HepG2 (cell line): Measurements from ENCODE around the gene CHID1. TPM values are rescaled to one million over a fixed set of nuclear protein-coding genes. Genes with fewer than 3 reads are reported as not detected.

Source experiments
- ATF7 ChIP-seq, 2 experiments: fragments of 450-650 bp in 1 of 2; sonication (generic) in 1 of 2; formaldehyde crosslinking in 1 of 2; IDR thresholded peaks; 2 replicates each; pipeline versions ENCODE4 v1.4.0 to v1.6.1; 2016 to 2020; ENCODE audit warnings: antibody characterized with exemption in 1 of 2, mild to moderate bottlenecking in 1 of 2, missing genetic modification reagents in 1 of 2
- MAF1 ChIP-seq: sonication (generic); formaldehyde crosslinking; IDR thresholded peaks from 2 replicates; pipeline ENCODE4 v1.5.0; 2020; ENCODE audit warnings: missing genetic modification reagents, borderline replicate concordance
- MYC ChIP-seq: sonication (generic); formaldehyde crosslinking; IDR thresholded peaks from 2 replicates; pipeline ENCODE4 v1.9.0; 2021; ENCODE audit warnings: missing genetic modification reagents, borderline replicate concordance
- NFRKB ChIP-seq: fragments of 450-650 bp; IDR thresholded peaks from 2 replicates; pipeline ENCODE4 v1.6.1; 2017
- NR3C1 ChIP-seq: sonication (generic); formaldehyde crosslinking; IDR thresholded peaks from 2 replicates; pipeline ENCODE4 v1.4.0; 2020; ENCODE audit warnings: missing genetic modification reagents
- PCBP1 ChIP-seq: fragments of 200-400 bp; formaldehyde crosslinking; IDR thresholded peaks from 2 replicates; pipeline ENCODE4 v1.6.1; 2017; ENCODE audit warnings: mild to moderate bottlenecking, low read depth, low read length, borderline replicate concordance
- PITX1 ChIP-seq: sonication (generic); formaldehyde crosslinking; IDR thresholded peaks from 2 replicates; pipeline ENCODE4 v1.5.1; 2020; ENCODE audit warnings: mild to moderate bottlenecking, missing genetic modification reagents
- RBM39 ChIP-seq: fragments of 200-400 bp; formaldehyde crosslinking; IDR thresholded peaks from one replicate; pipeline ENCODE4 v1.6.1; 2018; ENCODE audit warnings: antibody characterized with exemption, mild to moderate bottlenecking, low read depth, low read length; ENCODE audit not compliant: poor library complexity, severe bottlenecking
- SAP130 ChIP-seq: IDR thresholded peaks from 2 replicates; pipeline ENCODE4 v1.6.1; 2016; ENCODE audit warnings: low read depth
- SIN3A ChIP-seq: IDR thresholded peaks from 2 replicates; pipeline ENCODE4 v1.6.1; 2011; ENCODE audit warnings: low read depth, mild to moderate bottlenecking, control low read depth, low read length, borderline replicate concordance
- SOX6 ChIP-seq, 2 experiments: fragments of 450-650 bp in 1 of 2; sonication (generic) in 1 of 2; formaldehyde crosslinking in 1 of 2; IDR thresholded peaks; 2 replicates each; pipeline versions ENCODE4 v1.4.0 to v1.6.1; 2017 to 2020; ENCODE audit warnings: antibody characterized with exemption in 1 of 2, mild to moderate bottlenecking in 1 of 2, missing genetic modification reagents in 1 of 2
- TBL1XR1 ChIP-seq: fragments of 150-350 bp; IDR thresholded peaks from 2 replicates; pipeline ENCODE4 v1.6.1; 2014; ENCODE audit warnings: borderline replicate concordance, low read length; ENCODE audit not compliant: partially characterized antibody
- ZEB1 ChIP-seq: IDR thresholded peaks from 2 replicates; pipeline ENCODE4 v1.6.1; 2012; ENCODE audit warnings: mild to moderate bottlenecking, low read depth, inconsistent platforms; ENCODE audit not compliant: insufficient replicate concordance
- ZNF367 ChIP-seq: sonication (generic); formaldehyde crosslinking; IDR thresholded peaks from 2 replicates; pipeline ENCODE4 v1.4.0; 2020; ENCODE audit warnings: missing genetic modification reagents, borderline replicate concordance
- ZNF501 ChIP-seq: sonication (generic); formaldehyde crosslinking; IDR thresholded peaks from 2 replicates; pipeline ENCODE4 v1.5.1; 2020; ENCODE audit warnings: mild to moderate bottlenecking, moderate library complexity, missing genetic modification reagents
- ZNF652 ChIP-seq: IDR thresholded peaks from 2 replicates; pipeline ENCODE4 v1.6.1; 2016; ENCODE audit warnings: low read depth, borderline replicate concordance
- ZNF672 ChIP-seq: sonication (generic); formaldehyde crosslinking; IDR thresholded peaks from 2 replicates; pipeline ENCODE4 v1.8.1; 2022; ENCODE audit warnings: missing genetic modification reagents
- ZNF749 ChIP-seq: sonication (generic); formaldehyde crosslinking; IDR thresholded peaks from 2 replicates; pipeline ENCODE4 v1.8.0; 2022; ENCODE audit warnings: mild to moderate bottlenecking, missing genetic modification reagents, moderate library complexity, borderline replicate concordance
- ZNF772 ChIP-seq: sonication (generic); formaldehyde crosslinking; IDR thresholded peaks from 2 replicates; pipeline ENCODE4 v1.5.0; 2020; ENCODE audit warnings: mild to moderate bottlenecking, missing genetic modification reagents
- polyA plus RNA-seq, 8 experiments: library from polyadenylated mRNA; depleted of rRNA in 3 of 8; stranded (reverse) in 7 of 8; unstranded in 1 of 8; fragments of >200 nt; fragmentation: Illumina TruSeq in 4 of 8; extraction: Trizol in 4 of 8; gene quantifications; 2 replicates each; pipeline versions ENCODE4 v1.2.1 to v1.2.3, GENCODE V29; 2011 to 2016; ENCODE audit warnings: low read depth in 4 of 8, missing spikeins in 1 of 8, mixed read lengths in 1 of 8; ENCODE audit not compliant: insufficient read depth in 1 of 8
- total RNA-seq, 5 experiments: library from RNA; depleted of rRNA; stranded (reverse); fragments of >200 nt; fragmentation: Illumina TruSeq; extraction: Trizol; gene quantifications; 2 replicates each; pipeline ENCODE4 v1.2.3, GENCODE V29; 2016; ENCODE audit warnings: low read depth in 1 of 5
- TF ChIP-seq, protein P1 (sequence below): sonication (generic); formaldehyde crosslinking; IDR thresholded peaks from 2 replicates; pipeline ENCODE4 v1.4.0; 2020; ENCODE audit warnings: mild to moderate bottlenecking, low read depth, missing genetic modification reagents
- TF ChIP-seq, protein P2 (sequence below): IDR thresholded peaks from 2 replicates; pipeline ENCODE4 v1.6.1; 2016; ENCODE audit warnings: low read depth, borderline replicate concordance
- TF ChIP-seq, protein P3 (sequence below): sonication (generic); formaldehyde crosslinking; IDR thresholded peaks from 2 replicates; pipeline ENCODE4 v1.5.1; 2020; ENCODE audit warnings: mild to moderate bottlenecking, missing genetic modification reagents, moderate library complexity
- TF ChIP-seq, protein P4 (sequence below): sonication (generic); formaldehyde crosslinking; IDR thresholded peaks from 2 replicates; pipeline ENCODE4 v1.4.0; 2020; ENCODE audit warnings: mild to moderate bottlenecking, missing genetic modification reagents
- TF ChIP-seq, protein P5 (sequence below): sonication (generic); formaldehyde crosslinking; IDR thresholded peaks from 2 replicates; pipeline ENCODE4 v1.5.0; 2020; ENCODE audit warnings: mild to moderate bottlenecking, missing genetic modification reagents, borderline replicate concordance
- TF ChIP-seq, protein P6 (sequence below): sonication (generic); formaldehyde crosslinking; IDR thresholded peaks from 2 replicates; pipeline ENCODE4 v1.5.0; 2020; ENCODE audit warnings: missing genetic modification reagents

Gene CHID1
- total and polyA plus RNA-seq, 2 of the 13 experiments (the other 11 are each of a cell fraction or from before 2014, with no cell fraction given) = 65.1 to 93.6 TPM

DNA sequence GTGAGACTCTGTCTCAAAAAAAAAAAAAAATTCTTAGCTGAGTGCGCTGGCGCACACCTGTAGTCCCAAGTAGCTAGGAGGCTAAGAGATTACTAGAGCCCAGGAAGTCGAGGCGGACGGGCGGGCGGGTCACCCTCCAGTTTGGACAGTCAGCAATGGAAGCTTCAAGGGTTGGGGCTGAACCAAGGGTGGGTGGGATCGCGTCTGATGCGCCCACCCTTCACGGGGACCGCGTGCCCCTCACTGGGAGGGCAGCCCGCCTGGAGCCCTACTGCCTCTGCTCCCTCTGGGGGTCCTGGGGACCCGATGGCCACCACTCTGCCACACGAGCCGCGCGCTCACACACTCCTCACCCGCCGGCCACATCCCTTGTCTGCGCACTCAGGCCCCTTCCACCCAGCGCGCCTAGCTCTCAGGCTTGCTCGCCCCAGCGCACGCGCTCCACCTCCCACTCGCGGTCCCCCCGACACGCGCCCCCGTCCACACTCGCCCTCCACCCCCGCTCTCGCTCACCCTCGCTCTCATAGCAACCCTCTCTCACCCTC lies 494 bp downstream of the CHID1 start (continued):
- TF ChIP-seq RBM39 = no peak
- TF ChIP-seq MAF1 (CRISPR knock-in tag) = no peak
- TF ChIP-seq ZNF652 = no peak
- no peak for TF ChIP-seq SAP130 (CRISPR knock-in tag)
- TF ChIP-seq ZNF501 = 0 out of 2 replicates have a peak, but pooled peaks have one; percentile 21
- TF ChIP-seq ATF7 (IDR thresholded peaks at IDR 0.05) = no peak
- no peak for TF ChIP-seq ATF7 (CRISPR knock-in tag; IDR thresholded peaks at IDR 0.05)
- TF ChIP-seq ZNF367 = no peak
- TF ChIP-seq NR3C1 (CRISPR knock-in tag) = no peak
- no peak for TF ChIP-seq ZEB1
- TF ChIP-seq ZNF672 (CRISPR knock-in tag) = no peak
- TF ChIP-seq, protein P1, sequence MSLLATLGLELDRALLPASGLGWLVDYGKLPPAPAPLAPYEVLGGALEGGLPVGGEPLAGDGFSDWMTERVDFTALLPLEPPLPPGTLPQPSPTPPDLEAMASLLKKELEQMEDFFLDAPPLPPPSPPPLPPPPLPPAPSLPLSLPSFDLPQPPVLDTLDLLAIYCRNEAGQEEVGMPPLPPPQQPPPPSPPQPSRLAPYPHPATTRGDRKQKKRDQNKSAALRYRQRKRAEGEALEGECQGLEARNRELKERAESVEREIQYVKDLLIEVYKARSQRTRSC (CRISPR knock-in tag) = no peak
- no peak for TF ChIP-seq TBL1XR1
- TF ChIP-seq NFRKB = no peak
- TF ChIP-seq, protein P2, sequence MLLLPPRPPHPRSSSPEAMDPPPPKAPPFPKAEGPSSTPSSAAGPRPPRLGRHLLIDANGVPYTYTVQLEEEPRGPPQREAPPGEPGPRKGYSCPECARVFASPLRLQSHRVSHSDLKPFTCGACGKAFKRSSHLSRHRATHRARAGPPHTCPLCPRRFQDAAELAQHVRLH (CRISPR knock-in tag) = no peak
- TF ChIP-seq, protein P3, sequence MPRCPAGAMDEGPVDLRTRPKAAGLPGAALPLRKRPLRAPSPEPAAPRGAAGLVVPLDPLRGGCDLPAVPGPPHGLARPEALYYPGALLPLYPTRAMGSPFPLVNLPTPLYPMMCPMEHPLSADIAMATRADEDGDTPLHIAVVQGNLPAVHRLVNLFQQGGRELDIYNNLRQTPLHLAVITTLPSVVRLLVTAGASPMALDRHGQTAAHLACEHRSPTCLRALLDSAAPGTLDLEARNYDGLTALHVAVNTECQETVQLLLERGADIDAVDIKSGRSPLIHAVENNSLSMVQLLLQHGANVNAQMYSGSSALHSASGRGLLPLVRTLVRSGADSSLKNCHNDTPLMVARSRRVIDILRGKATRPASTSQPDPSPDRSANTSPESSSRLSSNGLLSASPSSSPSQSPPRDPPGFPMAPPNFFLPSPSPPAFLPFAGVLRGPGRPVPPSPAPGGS (CRISPR knock-in tag) = no peak
- TF ChIP-seq PCBP1 = no peak
- no peak for TF ChIP-seq SIN3A
- TF ChIP-seq MYC = 0 out of 2 replicates have a peak, but pooled peaks have one; percentile 2
- TF ChIP-seq, protein P4, sequence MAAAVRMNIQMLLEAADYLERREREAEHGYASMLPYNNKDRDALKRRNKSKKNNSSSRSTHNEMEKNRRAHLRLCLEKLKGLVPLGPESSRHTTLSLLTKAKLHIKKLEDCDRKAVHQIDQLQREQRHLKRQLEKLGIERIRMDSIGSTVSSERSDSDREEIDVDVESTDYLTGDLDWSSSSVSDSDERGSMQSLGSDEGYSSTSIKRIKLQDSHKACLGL = peak; percentile 67
- TF ChIP-seq SOX6 (IDR thresholded peaks at IDR 0.05) = no peak
- TF ChIP-seq SOX6 (CRISPR knock-in tag; IDR thresholded peaks at IDR 0.05) = 0 out of 2 replicates have a peak, but pooled peaks have one; percentile 10
- TF ChIP-seq, protein P5, sequence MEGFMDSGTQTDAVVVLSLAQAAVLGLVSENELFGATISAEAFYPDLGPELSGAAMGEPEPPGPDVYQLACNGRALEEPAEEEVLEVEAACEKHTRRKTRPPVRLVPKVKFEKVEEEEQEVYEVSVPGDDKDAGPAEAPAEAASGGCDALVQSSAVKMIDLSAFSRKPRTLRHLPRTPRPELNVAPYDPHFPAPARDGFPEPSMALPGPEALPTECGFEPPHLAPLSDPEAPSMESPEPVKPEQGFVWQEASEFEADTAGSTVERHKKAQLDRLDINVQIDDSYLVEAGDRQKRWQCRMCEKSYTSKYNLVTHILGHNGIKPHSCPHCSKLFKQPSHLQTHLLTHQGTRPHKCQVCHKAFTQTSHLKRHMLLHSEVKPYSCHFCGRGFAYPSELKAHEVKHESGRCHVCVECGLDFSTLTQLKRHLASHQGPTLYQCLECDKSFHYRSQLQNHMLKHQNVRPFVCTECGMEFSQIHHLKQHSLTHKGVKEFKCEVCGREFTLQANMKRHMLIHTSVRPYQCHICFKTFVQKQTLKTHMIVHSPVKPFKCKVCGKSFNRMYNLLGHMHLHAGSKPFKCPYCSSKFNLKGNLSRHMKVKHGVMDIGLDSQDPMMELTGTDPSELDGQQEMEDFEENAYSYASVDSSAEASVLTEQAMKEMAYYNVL (CRISPR knock-in tag) = 0 out of 2 replicates have a peak, but pooled peaks have one; percentile 38
- no peak for TF ChIP-seq ZNF749
- TF ChIP-seq, protein P6, sequence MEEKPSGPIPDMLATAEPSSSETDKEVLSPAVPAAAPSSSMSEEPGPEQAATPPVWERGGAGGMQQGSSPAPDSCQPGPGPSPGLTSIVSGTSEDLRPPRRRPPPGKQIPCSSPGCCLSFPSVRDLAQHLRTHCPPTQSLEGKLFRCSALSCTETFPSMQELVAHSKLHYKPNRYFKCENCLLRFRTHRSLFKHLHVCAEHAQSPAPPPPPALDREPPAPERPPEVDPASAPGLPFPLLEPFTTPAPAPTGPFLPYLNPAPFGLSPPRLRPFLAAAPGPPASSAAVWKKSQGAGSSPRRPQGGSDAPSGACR (CRISPR knock-in tag) = no peak
- TF ChIP-seq PITX1 (CRISPR knock-in tag) = no peak
- no peak for TF ChIP-seq ZNF772 (CRISPR knock-in tag)
